CD14-positive monocyte (primary cell): ENCODE data around the gene FAM216A. TPM values are rescaled to one million over a fixed set of nuclear protein-coding genes. Genes with fewer than 3 reads are reported as not detected.

ENCODE experiments used
- DNase-seq, 3 donors: peaks; one replicate each; pipeline ENCODE4 v3.0.0-alpha.2; 2011 to 2022
- H2AFZ ChIP-seq: 2 replicates; pipeline ENCODE4 v1.6.0; 2012; ENCODE audit warnings: mild to moderate bottlenecking, low read depth, low read length, inconsistent platforms; ENCODE audit not compliant: insufficient read depth, poor library complexity, severe bottlenecking
- H3K27ac ChIP-seq, 2 donors: 1 replicate in 1 of 2; 2 replicates in 1 of 2; pipeline ENCODE4 v1.5.1; 2012 to 2013; ENCODE audit warnings: low read length in 2 of 2, control low read depth in 1 of 2, inconsistent platforms in 1 of 2, low read depth in 1 of 2, mild to moderate bottlenecking in 1 of 2
- H3K27me3 ChIP-seq, 2 donors: one replicate each; pipeline versions ENCODE4 v1.6.0 to v1.6.1; 2011 to 2013; ENCODE audit warnings: low read length in 2 of 2; ENCODE audit not compliant: control insufficient read depth in 2 of 2, insufficient read depth in 2 of 2
- H3K36me3 ChIP-seq, 2 donors: replicated peaks in 1 of 2; 1 replicate in 1 of 2; 2 replicates in 1 of 2; pipeline versions ENCODE4 v1.5.1 to v1.6.1; 2012 to 2013; ENCODE audit warnings: low read length in 2 of 2, control low read depth in 1 of 2, inconsistent platforms in 1 of 2, mild to moderate bottlenecking in 1 of 2; ENCODE audit not compliant: insufficient read depth in 2 of 2, control insufficient read depth in 1 of 2
- H3K4me1 ChIP-seq, 2 donors: 1 replicate in 1 of 2; 2 replicates in 1 of 2; pipeline versions ENCODE4 v1.5.1 to v1.6.1; 2012 to 2013; ENCODE audit warnings: low read length in 2 of 2, control low read depth in 1 of 2, inconsistent platforms in 1 of 2, mild to moderate bottlenecking in 1 of 2, moderate library complexity in 1 of 2; ENCODE audit not compliant: insufficient read depth in 2 of 2, control insufficient read depth in 1 of 2
- H3K4me2 ChIP-seq: replicated peaks from 2 replicates; pipeline ENCODE3; 2012; ENCODE audit warnings: low read length, moderate library complexity, mild to moderate bottlenecking; ENCODE audit not compliant: poor library complexity, severe bottlenecking; ENCODE audit errors: extremely low read depth
- H3K4me3 ChIP-seq, 3 experiments: fragments of 200-600 bp in 1 of 3; sonication (generic) in 1 of 3; replicated peaks in 1 of 3; 1 replicate in 2 of 3; 2 replicates in 1 of 3; pipeline ENCODE4 v1.5.1; 2011 to 2013; ENCODE audit warnings: low read length in 3 of 3, mild to moderate bottlenecking in 3 of 3, control low read depth in 2 of 3, low read depth in 2 of 3, inconsistent platforms in 1 of 3, moderate library complexity in 1 of 3
- H3K79me2 ChIP-seq: 2 replicates; pipeline ENCODE4 v1.6.0; 2012; ENCODE audit warnings: mild to moderate bottlenecking, control low read depth, inconsistent platforms, low read length, moderate library complexity; ENCODE audit not compliant: insufficient read depth
- H3K9ac ChIP-seq: 2 replicates; pipeline ENCODE4 v1.6.0; 2017; ENCODE audit warnings: low read length, mild to moderate bottlenecking; ENCODE audit not compliant: insufficient read depth, poor library complexity, severe bottlenecking
- H3K9me3 ChIP-seq, 2 donors: replicated peaks in 1 of 2; 1 replicate in 1 of 2; 2 replicates in 1 of 2; pipeline versions ENCODE4 v1.5.1 to v1.6.1; 2012 to 2013; ENCODE audit warnings: low read length in 2 of 2, control low read depth in 1 of 2; ENCODE audit not compliant: control insufficient read depth in 1 of 2, insufficient read depth in 1 of 2
- H4K20me1 ChIP-seq: 2 replicates; pipeline ENCODE4 v1.6.0; 2012; ENCODE audit warnings: mild to moderate bottlenecking, low read length, control low read depth, moderate library complexity; ENCODE audit not compliant: insufficient read depth
- H3K27ac Mint-ChIP-seq, 7 donors: one replicate each; pipeline ENCODE4 v1.8.0; 2020; ENCODE audit warnings: mild to moderate bottlenecking in 7 of 7, mixed read lengths in 7 of 7, moderate library complexity in 6 of 7, inconsistent platforms in 2 of 7
- H3K27me3 Mint-ChIP-seq, 3 donors: one replicate each; pipeline ENCODE4 v1.8.0; 2021 to 2022; ENCODE audit warnings: low read depth in 3 of 3, mild to moderate bottlenecking in 3 of 3, mixed read lengths in 3 of 3, moderate library complexity in 3 of 3, inconsistent platforms in 1 of 3
- H3K36me3 Mint-ChIP-seq, 2 donors: one replicate each; pipeline ENCODE4 v1.8.0; 2020; ENCODE audit warnings: mixed read lengths in 2 of 2, inconsistent platforms in 1 of 2, mild to moderate bottlenecking in 1 of 2
- H3K4me1 Mint-ChIP-seq: one replicate; pipeline ENCODE4 v1.8.0; 2020; ENCODE audit warnings: mild to moderate bottlenecking, mixed read lengths
- H3K4me3 Mint-ChIP-seq, 2 donors: one replicate each; pipeline ENCODE4 v1.8.0; 2020; ENCODE audit warnings: mild to moderate bottlenecking in 2 of 2, mixed read lengths in 2 of 2, moderate library complexity in 1 of 2
- H3K9me3 Mint-ChIP-seq, 7 donors: one replicate each; pipeline ENCODE4 v1.8.0; 2020 to 2022; ENCODE audit warnings: mixed read lengths in 7 of 7, mild to moderate bottlenecking in 6 of 7, moderate library complexity in 6 of 7, inconsistent platforms in 2 of 7
- WGBS: methylation state at CpG from one replicate; pipeline ENCODE4 v1.1.5; 2013; ENCODE audit warnings: missing lambda C conversion rate; ENCODE audit not compliant: insufficient coverage; 5-methylcytosine and 5-hydroxymethylcytosine counted together
- intact Hi-C, 2 donors: fragments of 100-400 bp; cut with micrococcal nuclease; formaldehyde crosslinking; loops; one replicate each; pipeline versions ENCODE4 v1.15.0 to v1.15.1; 2023
- polyA plus RNA-seq, 3 donors: library from polyadenylated mRNA; depleted of rRNA in 1 of 3; unstranded in 2 of 3; stranded (reverse) in 1 of 3; fragments of 300-500 nt in 2 of 3; fragments of >200 nt in 1 of 3; fragmentation: Illumina TruSeq in 2 of 3; gene quantifications; 1 replicate in 2 of 3; 2 replicates in 1 of 3; pipeline ENCODE4 v1.2.3, GENCODE V29; 2012 to 2021
- TF ChIP-seq, protein P1 (sequence below): fragments of 200-600 bp; IDR thresholded peaks from one replicate; pipeline ENCODE4 v1.8.0; 2022; ENCODE audit warnings: antibody characterized with exemption, mild to moderate bottlenecking

The FAM216A gene
- polyA plus RNA-seq, 3 donors: 5.1 to 10.9 (median 6.2) TPM

DNA sequence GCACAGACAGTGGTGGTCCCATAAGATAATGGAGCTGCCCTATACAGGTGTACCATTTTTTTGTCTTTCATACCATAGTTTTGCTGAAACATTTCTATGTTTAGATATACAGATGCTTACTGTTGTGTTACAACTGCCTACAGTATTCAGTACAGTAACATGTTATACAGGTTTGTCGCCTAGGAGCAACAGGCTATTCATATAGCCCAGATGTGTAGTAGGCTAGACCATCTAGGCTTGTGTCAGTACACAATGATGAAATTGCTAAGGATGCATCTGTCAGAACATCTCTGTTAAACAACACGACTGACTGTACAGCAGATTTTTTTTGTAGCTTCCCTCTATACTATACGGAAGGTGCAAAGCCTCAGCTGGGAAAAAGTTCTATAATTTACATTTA is 64.0 kb downstream of the FAM216A start:
- peaks cover 58 to 78% of the 10 kb centered on the region in 2 donors for H3K36me3 Mint-ChIP-seq
- peaks cover 7% of the 10 kb centered on the region for H3K79me2 ChIP-seq
- peaks cover 65% of the 10 kb centered on the region for H4K20me1 ChIP-seq
- no peak overlapping the region for H2AFZ ChIP-seq
- H3K9ac ChIP-seq: no peak overlapping the region
- no peaks in the 10 kb centered on the region for H3K27me3 ChIP-seq
- H3K4me2 ChIP-seq: no peak overlapping the region
- H3K9me3 ChIP-seq: no peaks in the 10 kb centered on the region
- no peaks in the 10 kb centered on the region for H3K4me1 ChIP-seq
- no peak overlapping the region for H3K4me3 Mint-ChIP-seq
- H3K4me3 ChIP-seq: no peak overlapping the region
- TF ChIP-seq, protein P1, sequence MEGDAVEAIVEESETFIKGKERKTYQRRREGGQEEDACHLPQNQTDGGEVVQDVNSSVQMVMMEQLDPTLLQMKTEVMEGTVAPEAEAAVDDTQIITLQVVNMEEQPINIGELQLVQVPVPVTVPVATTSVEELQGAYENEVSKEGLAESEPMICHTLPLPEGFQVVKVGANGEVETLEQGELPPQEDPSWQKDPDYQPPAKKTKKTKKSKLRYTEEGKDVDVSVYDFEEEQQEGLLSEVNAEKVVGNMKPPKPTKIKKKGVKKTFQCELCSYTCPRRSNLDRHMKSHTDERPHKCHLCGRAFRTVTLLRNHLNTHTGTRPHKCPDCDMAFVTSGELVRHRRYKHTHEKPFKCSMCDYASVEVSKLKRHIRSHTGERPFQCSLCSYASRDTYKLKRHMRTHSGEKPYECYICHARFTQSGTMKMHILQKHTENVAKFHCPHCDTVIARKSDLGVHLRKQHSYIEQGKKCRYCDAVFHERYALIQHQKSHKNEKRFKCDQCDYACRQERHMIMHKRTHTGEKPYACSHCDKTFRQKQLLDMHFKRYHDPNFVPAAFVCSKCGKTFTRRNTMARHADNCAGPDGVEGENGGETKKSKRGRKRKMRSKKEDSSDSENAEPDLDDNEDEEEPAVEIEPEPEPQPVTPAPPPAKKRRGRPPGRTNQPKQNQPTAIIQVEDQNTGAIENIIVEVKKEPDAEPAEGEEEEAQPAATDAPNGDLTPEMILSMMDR: no peak
- no peaks in the 10 kb centered on the region for H3K4me1 Mint-ChIP-seq
- H3K27ac Mint-ChIP-seq: no peak overlapping the region
- no CpG with 5 or more reads among the region's 3 CpGs for WGBS
- no peak for DNase-seq
- no peak overlapping the region for H3K27ac ChIP-seq
- intact Hi-C loops: no loop called here
- H3K36me3 ChIP-seq: peaks cover 57 to 81% of the 10 kb centered on the region in 2 donors
- H3K27me3 Mint-ChIP-seq: peaks cover 0 to 3% (median 0%) of the 10 kb centered on the region in 3 donors
- H3K9me3 Mint-ChIP-seq: no peaks in the 10 kb centered on the region

DNA sequence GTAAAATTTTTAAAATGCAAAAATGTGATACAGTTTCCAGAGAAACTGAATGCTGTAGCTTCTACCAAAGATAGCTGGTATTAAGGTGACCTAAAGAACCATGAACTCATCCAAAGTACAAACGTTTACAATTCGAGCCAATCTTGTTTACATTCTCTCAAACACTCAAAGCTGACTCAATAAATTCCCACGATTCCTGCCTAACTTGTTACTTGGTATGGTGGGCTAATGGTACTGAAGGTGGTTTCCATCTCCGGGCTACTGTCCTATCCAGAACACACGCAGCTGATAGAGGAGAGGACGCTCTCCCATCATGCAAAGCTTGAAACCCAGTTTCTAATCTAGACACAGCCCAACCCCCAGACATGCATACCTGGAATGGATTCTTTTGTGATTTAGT is 65.0 kb downstream of the FAM216A start:
- Histone ChIP-seq H3K4me1 (no peaks in the 10 kb centered on the region), H3K9me3 (no peaks in the 10 kb centered on the region), H3K4me2 (no peak overlapping the region), H3K27me3 (no peaks in the 10 kb centered on the region), H3K27ac (no peak overlapping the region), H3K36me3 (peaks cover 67 to 91% of the 10 kb centered on the region in 2 donors), H3K9ac (no peak overlapping the region), H3K79me2 (peaks cover 10% of the 10 kb centered on the region), H3K4me3 (no peak overlapping the region), H2AFZ (no peak overlapping the region), H4K20me1 (peaks cover 74% of the 10 kb centered on the region)
- DNase-seq: no peak
- H3K27me3 Mint-ChIP-seq: peaks cover 0 to 3% (median 0%) of the 10 kb centered on the region in 3 donors
- no peak overlapping the region for H3K4me3 Mint-ChIP-seq
- intact Hi-C loops: no loop called here
- H3K4me1 Mint-ChIP-seq: no peaks in the 10 kb centered on the region
- TF ChIP-seq, protein P1: no peak
- H3K27ac Mint-ChIP-seq: peak overlapping the region in 1 of 7 donors; percentile 60
- H3K36me3 Mint-ChIP-seq: peaks cover 66 to 87% of the 10 kb centered on the region in 2 donors
- H3K9me3 Mint-ChIP-seq: no peaks in the 10 kb centered on the region
- no CpG with 5 or more reads among the region's 6 CpGs for WGBS
